Type B pancreatic cell (in vitro differentiated cells): Measurements from ENCODE around the gene PYGO2. TPM values are rescaled to one million over a fixed set of nuclear protein-coding genes. Genes with fewer than 3 reads are reported as not detected.
"Not testable (repeated sequence)": the region's sequence is repeated elsewhere in the genome, so short reads cannot be mapped to it uniquely, and the experiment has no call there.

ENCODE experiments used
- DNase-seq: peaks from one replicate; pipeline ENCODE4 v3.0.0; 2021; ENCODE audit warnings: mixed read lengths; ENCODE audit not compliant: unreplicated experiment; ENCODE audit errors: extremely low spot score
- H3K27ac Mint-ChIP-seq: 2 replicates; pipeline ENCODE4 v1.8.0; 2021; ENCODE audit warnings: mild to moderate bottlenecking, mixed read lengths
- H3K27me3 Mint-ChIP-seq: 2 replicates; pipeline ENCODE4 v1.8.0; 2021; ENCODE audit warnings: mixed read lengths
- H3K36me3 Mint-ChIP-seq: 2 replicates; pipeline ENCODE4 v1.8.0; 2021; ENCODE audit warnings: mixed read lengths
- H3K4me1 Mint-ChIP-seq: one replicate; pipeline ENCODE4 v1.8.0; 2021; ENCODE audit warnings: mixed read lengths; ENCODE audit not compliant: unreplicated experiment
- H3K4me3 Mint-ChIP-seq: 2 replicates; pipeline ENCODE4 v1.8.0; 2021; ENCODE audit warnings: mild to moderate bottlenecking, mixed read lengths
- H3K9me3 Mint-ChIP-seq: 2 replicates; pipeline ENCODE4 v1.8.0; 2021; ENCODE audit warnings: mixed read lengths
- CTCF ChIP-seq: fragments of 200-600 bp; sonication (generic); conservative IDR thresholded peaks from 2 replicates; pipeline ENCODE4 v1.5.0; 2021; ENCODE audit warnings: antibody characterized with exemption, mild to moderate bottlenecking
- total RNA-seq: library from RNA; stranded (reverse); gene quantifications from 2 replicates; pipeline ENCODE4 v1.2.1, GENCODE V29; 2021; ENCODE audit warnings: low replicate concordance

Gene PYGO2
- total RNA-seq, 1 donor from 2014 or later, result 49.0 TPM

- H3K4me1 Mint-ChIP-seq, result peaks cover 21% of the 10 kb centered on the region
- H3K36me3 Mint-ChIP-seq, result peaks cover 4% of the 10 kb centered on the region
- no peak overlapping the region for H3K27ac Mint-ChIP-seq
- H3K9me3 Mint-ChIP-seq, result no peaks in the 10 kb centered on the region
- TF ChIP-seq CTCF, result no peak
- no peak overlapping the region for H3K4me3 Mint-ChIP-seq
- H3K27me3 Mint-ChIP-seq, result no peaks in the 10 kb centered on the region
- DNase-seq, result no peak
These were observed 31.4 kb upstream of the PYGO2 start for GRCh38 chr1:154992721-154993571.

- DNase-seq, result no peak
- Mint-ChIP-seq H3K27ac (no peak overlapping the region), H3K36me3 (peaks cover 4% of the 10 kb centered on the region), H3K4me3 (no peak overlapping the region), H3K4me1 (peaks cover 4% of the 10 kb centered on the region), H3K9me3 (no peaks in the 10 kb centered on the region), H3K27me3 (no peaks in the 10 kb centered on the region)
- TF ChIP-seq CTCF, result no peak
These were observed 28.7 kb upstream of the PYGO2 start for GRCh38 chr1:154990276-154990675.

GRCh38 chr1:154989195-154989860 lies 27.7 kb upstream of the PYGO2 start:
- H3K4me3 Mint-ChIP-seq, result no peak overlapping the region
- no peak overlapping the region for H3K27ac Mint-ChIP-seq

GRCh38 chr1:154988058-154988954 lies 26.7 kb upstream of the PYGO2 start:
- H3K4me3 Mint-ChIP-seq, result no peak overlapping the region
- H3K9me3 Mint-ChIP-seq, result no peaks in the 10 kb centered on the region
- TF ChIP-seq CTCF, result no peak
- no peaks in the 10 kb centered on the region for H3K27me3 Mint-ChIP-seq
- H3K27ac Mint-ChIP-seq, result no peak overlapping the region
- H3K36me3 Mint-ChIP-seq, result peaks cover 4% of the 10 kb centered on the region
- no peak for DNase-seq
- peaks cover 4% of the 10 kb centered on the region for H3K4me1 Mint-ChIP-seq

More at GRCh38 chr1:154989195-154989860, 27.7 kb upstream of the PYGO2 start:
- no peaks in the 10 kb centered on the region for H3K9me3 Mint-ChIP-seq
- DNase-seq, result no peak
- no peak for TF ChIP-seq CTCF
- H3K27me3 Mint-ChIP-seq, result no peaks in the 10 kb centered on the region
- H3K36me3 Mint-ChIP-seq, result peaks cover 4% of the 10 kb centered on the region
- peaks cover 4% of the 10 kb centered on the region for H3K4me1 Mint-ChIP-seq

GRCh38 chr1:154987326-154987725 lies 25.7 kb upstream of the PYGO2 start:
- Mint-ChIP-seq H3K4me3 (no peak overlapping the region), H3K27me3 (no peaks in the 10 kb centered on the region), H3K27ac (no peak overlapping the region), H3K4me1 (peaks cover 4% of the 10 kb centered on the region), H3K36me3 (peaks cover 4% of the 10 kb centered on the region), H3K9me3 (no peaks in the 10 kb centered on the region)
- DNase-seq, result no peak
- TF ChIP-seq CTCF, result no peak

- H3K9me3 Mint-ChIP-seq, H3K4me1 Mint-ChIP-seq, H3K27ac Mint-ChIP-seq, DNase-seq, H3K36me3 Mint-ChIP-seq, H3K4me3 Mint-ChIP-seq, H3K27me3 Mint-ChIP-seq: not testable (repeated sequence)
These were observed 25.2 kb upstream of the PYGO2 start for GRCh38 chr1:154986736-154987135.
